Thymus (tissue), 11 donors: ENCODE measurements around the gene STAT5B. TPM values are rescaled to one million over a fixed set of nuclear protein-coding genes. Genes with fewer than 3 reads are reported as not detected.
A peak's percentile ranks its signal among the peaks of the same experiment; 100 is the strongest.
"Not testable (repeated sequence)": the region's sequence is repeated elsewhere in the genome, so short reads cannot be mapped to it uniquely, and the experiment has no call there.

Experiments
- DNase-seq, 9 donors: peaks; one replicate each; pipeline ENCODE4 v3.0.0-alpha.2; 2013; ENCODE audit warnings: low spot score in 9 of 9, low read depth in 6 of 9, missing footprints in 1 of 9
- H3K27ac ChIP-seq, 2 donors: one replicate each; pipeline ENCODE4 v1.5.1; 2013; ENCODE audit warnings: control low read depth in 1 of 2, low read depth in 1 of 2, low read length in 1 of 2, mild to moderate bottlenecking in 1 of 2, moderate library complexity in 1 of 2
- H3K27me3 ChIP-seq, 2 donors: one replicate each; pipeline ENCODE4 v1.5.1; 2013; ENCODE audit warnings: low read length in 1 of 2; ENCODE audit not compliant: control insufficient read depth in 2 of 2, insufficient read depth in 1 of 2
- H3K36me3 ChIP-seq, 2 donors: one replicate each; pipeline ENCODE4 v1.5.1; 2013; ENCODE audit warnings: low read length in 1 of 2, mild to moderate bottlenecking in 1 of 2, moderate library complexity in 1 of 2; ENCODE audit not compliant: control insufficient read depth in 2 of 2, insufficient read depth in 2 of 2
- H3K4me1 ChIP-seq, 2 donors: one replicate each; pipeline ENCODE4 v1.5.1; 2013; ENCODE audit warnings: low read length in 2 of 2; ENCODE audit not compliant: control insufficient read depth in 2 of 2, insufficient read depth in 2 of 2
- H3K4me3 ChIP-seq, 2 donors: one replicate each; pipeline ENCODE4 v1.5.1; 2013; ENCODE audit warnings: low read length in 2 of 2, control low read depth in 1 of 2, mild to moderate bottlenecking in 1 of 2
- H3K9me3 ChIP-seq, 2 donors: one replicate each; pipeline ENCODE4 v1.5.1; 2013; ENCODE audit warnings: low read length in 1 of 2, mild to moderate bottlenecking in 1 of 2; ENCODE audit not compliant: control insufficient read depth in 2 of 2, insufficient read depth in 1 of 2
- WGBS: extraction: QIAGEN DNeasy Blood & Tissue Kit; methylation state at CpG from one replicate; pipeline ENCODE4 v1.1.7; 2013; 5-methylcytosine and 5-hydroxymethylcytosine counted together
- polyA plus RNA-seq: library from polyadenylated mRNA; stranded (reverse); fragments of 200-250 nt; gene quantifications from one replicate; pipeline ENCODE4 v1.2.3, GENCODE V29; 2013
- total RNA-seq: library from RNA; stranded (reverse); fragments of 120-200 nt; gene quantifications from one replicate; pipeline ENCODE4 v1.2.4, GENCODE V29; 2013
- donor health status: healthy.

Gene STAT5B
- total and polyA plus RNA-seq, 2 donors, result 40.9 to 51.6 TPM

GRCh38 chr17:42221886-42222745, 54.1 kb downstream of the STAT5B start:
- peak; percentile 34 to 82 (median 61) for DNase-seq
- 65% methylated on average over 3 of the region's 3 CpGs for WGBS
- Histone ChIP-seq H3K4me1 (peaks cover 0 to 3% of the 10 kb centered on the region in 2 donors), H3K36me3 (peaks cover 48 to 69% of the 10 kb centered on the region in 2 donors), H3K9me3 (no peaks in the 10 kb centered on the region), H3K27me3 (no peaks in the 10 kb centered on the region), H3K27ac (no peak overlapping the region), H3K4me3 (no peak overlapping the region)

GRCh38 chr17:42219280-42219679, 56.9 kb downstream of the STAT5B start:
- H3K36me3 ChIP-seq, result peaks cover 60 to 74% of the 10 kb centered on the region in 2 donors
- WGBS, result 100% methylated on average over 3 of the region's 17 CpGs

GRCh38 chr17:42214156-42214555, 62.0 kb downstream of the STAT5B start:
- WGBS, result 93% methylated on average over 2 of the region's 2 CpGs
- peaks cover 73 to 77% of the 10 kb centered on the region in 2 donors for H3K36me3 ChIP-seq
- no peaks in the 10 kb centered on the region for H3K27me3 ChIP-seq
- H3K27ac ChIP-seq, result no peak overlapping the region
- H3K9me3 ChIP-seq, result no peaks in the 10 kb centered on the region
- H3K4me1 ChIP-seq, result no peaks in the 10 kb centered on the region
- no peak overlapping the region for H3K4me3 ChIP-seq
- DNase-seq, result no peak

More at GRCh38 chr17:42219280-42219679, 56.9 kb downstream of the STAT5B start:
- H3K27me3 ChIP-seq, H3K27ac ChIP-seq, DNase-seq, H3K4me3 ChIP-seq, H3K9me3 ChIP-seq, H3K4me1 ChIP-seq: not testable (repeated sequence)

GRCh38 chr17:42212382-42212781, 63.8 kb downstream of the STAT5B start:
- Histone ChIP-seq H3K27me3 (no peaks in the 10 kb centered on the region), H3K4me3 (no peak overlapping the region), H3K9me3 (no peaks in the 10 kb centered on the region), H3K36me3 (peaks cover 61 to 83% of the 10 kb centered on the region in 2 donors), H3K4me1 (no peaks in the 10 kb centered on the region), H3K27ac (no peak overlapping the region)
- WGBS, result 96% methylated on average over 7 of the region's 7 CpGs
- DNase-seq, result no peak

GRCh38 chr17:42211921-42212341, 64.3 kb downstream of the STAT5B start:
- 94% methylated on average over 9 of the region's 9 CpGs for WGBS
- H3K9me3 ChIP-seq, H3K27ac ChIP-seq: not testable (repeated sequence)

GRCh38 chr17:42210046-42210445, 66.1 kb downstream of the STAT5B start:
- Histone ChIP-seq H3K27ac (no peak overlapping the region), H3K27me3 (no peaks in the 10 kb centered on the region), H3K4me1 (no peaks in the 10 kb centered on the region), H3K36me3 (peaks cover 56 to 74% of the 10 kb centered on the region in 2 donors), H3K9me3 (no peaks in the 10 kb centered on the region), H3K4me3 (no peak overlapping the region)
- WGBS, result 97% methylated on average over 6 of the region's 6 CpGs
- no peak for DNase-seq

More at GRCh38 chr17:42211921-42212341, 64.3 kb downstream of the STAT5B start:
- not testable (repeated sequence) for H3K4me3 ChIP-seq, H3K4me1 ChIP-seq, DNase-seq, H3K27me3 ChIP-seq
- H3K36me3 ChIP-seq, result peaks cover 56 to 81% of the 10 kb centered on the region in 2 donors

- peaks cover 52 to 75% of the 10 kb centered on the region in 2 donors for H3K36me3 ChIP-seq
- not testable (repeated sequence) for DNase-seq, H3K27ac ChIP-seq, H3K4me3 ChIP-seq, H3K4me1 ChIP-seq, H3K9me3 ChIP-seq, H3K27me3 ChIP-seq
- 97% methylated on average over 8 of the region's 8 CpGs for WGBS
Measured at GRCh38 chr17:42206153-42206612, 70.0 kb downstream of the STAT5B start.

GRCh38 chr17:42203354-42203753, 72.8 kb downstream of the STAT5B start:
- no peak for DNase-seq
- Histone ChIP-seq H3K27ac (no peak overlapping the region), H3K9me3 (no peaks in the 10 kb centered on the region), H3K4me3 (no peak overlapping the region), H3K4me1 (no peaks in the 10 kb centered on the region), H3K36me3 (peaks cover 50 to 59% of the 10 kb centered on the region in 2 donors), H3K27me3 (no peaks in the 10 kb centered on the region)
- WGBS, result 98% methylated on average over 2 of the region's 2 CpGs

GRCh38 chr17:42202696-42203095, 73.5 kb downstream of the STAT5B start:
- no peaks in the 10 kb centered on the region for H3K27me3 ChIP-seq
- WGBS, result over 99% methylated on average over 5 of the region's 5 CpGs
- peaks cover 50 to 54% of the 10 kb centered on the region in 2 donors for H3K36me3 ChIP-seq
- DNase-seq, result no peak
- no peaks in the 10 kb centered on the region for H3K9me3 ChIP-seq
- H3K27ac ChIP-seq, result no peak overlapping the region
- H3K4me3 ChIP-seq, result no peak overlapping the region
- no peaks in the 10 kb centered on the region for H3K4me1 ChIP-seq
